Measurements from ENCODE around the gene MGLL. TPM values are rescaled to one million over a fixed set of nuclear protein-coding genes. Genes with fewer than 3 reads are reported as not detected.

Gene MGLL
- total RNA-seq, 1 experiment from 2014 or later, result 6.8 TPM

DNA sequence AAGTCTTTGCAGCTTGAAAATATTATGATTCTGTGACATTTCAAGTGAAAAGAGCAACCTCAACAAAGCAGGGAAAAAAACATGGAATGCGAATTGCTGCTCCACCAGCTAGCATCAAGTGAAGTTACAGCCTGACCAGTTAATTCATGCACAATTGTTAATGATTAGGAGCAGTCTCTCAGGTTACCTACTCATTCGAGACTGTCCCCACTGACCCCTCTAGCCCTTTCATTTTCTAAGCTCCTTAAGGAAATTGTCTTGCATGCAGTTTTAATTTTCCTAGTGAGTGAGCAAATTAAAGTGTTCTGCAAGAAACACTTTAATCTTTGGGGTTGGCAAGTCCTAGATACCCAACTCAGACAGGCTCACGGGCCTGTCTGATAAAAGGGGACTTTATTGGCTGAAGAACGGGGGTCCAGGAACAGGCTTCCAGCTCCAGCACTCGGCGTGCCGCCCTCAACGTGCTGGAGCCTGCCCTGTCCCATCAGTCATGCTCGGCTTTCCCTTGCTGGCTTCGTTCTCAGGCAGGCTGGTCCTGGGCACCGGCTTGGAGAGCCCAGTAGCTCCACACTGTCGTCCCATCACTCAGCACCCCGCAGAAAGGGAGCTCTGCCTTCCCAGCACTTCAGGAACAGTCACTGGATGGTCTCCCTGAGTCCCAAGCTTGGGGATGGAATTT is 175.0 kb downstream of the MGLL start:
- ATAC-seq (no peak), DNase-seq (ENCODE audit: low read depth, low spot score) (no peak)
- H3K4me1 ChIP-seq (ENCODE audit: control insufficient read depth in 1 of 2, insufficient read depth in 2 of 2, low read length in 2 of 2), result no peaks in the 10 kb centered on the region
- no peak overlapping the region for H3K27ac ChIP-seq (ENCODE audit: low read depth, low read length)
- no peak overlapping the region for H2AFZ ChIP-seq (ENCODE audit: low read depth, low read length, poor library complexity, severe bottlenecking)
- intact Hi-C loops (cut with micrococcal nuclease), result no loop called here
- no peaks in the 10 kb centered on the region for H4K20me1 ChIP-seq (ENCODE audit: insufficient read depth)
- ChIA-PET RAD21 (ENCODE audit: low non-redundant PET in 1 of 2, low total read pairs in 2 of 2, uncharacterized antibody in 2 of 2, unreplicated experiment in 2 of 2) (no interaction called here), POLR2A (no interaction called here), CTCF (no interaction called here)
- no TSS peak for BruUV-seq (replicated peaks)
- H3K9me2 ChIP-seq (ENCODE audit: insufficient read depth), result no peaks in the 10 kb centered on the region
- H3K9ac ChIP-seq (ENCODE audit: low read length), result no peak overlapping the region
- H3K4me3 ChIP-seq (replicated peaks in 1 of 2; ENCODE audit: low read depth in 1 of 2, low read length in 2 of 2), result no peak overlapping the region
- H3K27me3 ChIP-seq (ENCODE audit: insufficient read depth, low read length), result no peaks in the 10 kb centered on the region
- H3K4me2 ChIP-seq (ENCODE audit: low read length), result no peak overlapping the region
- TF ChIP-seq ZFX (IDR thresholded peaks at IDR 0.05) (no peak), EZH2 (IDR thresholded peaks at IDR 0.05) (no peak), ZNF274 (IDR thresholded peaks at IDR 0.05; ENCODE audit: low read depth, low read length) (no peak), ELF1 (IDR thresholded peaks at IDR 0.05; ENCODE audit: borderline replicate concordance, low read depth) (no peak), RAD21 (IDR thresholded peaks at IDR 0.05; ENCODE audit: low read depth) (no peak), MAX (IDR thresholded peaks at IDR 0.05) (no peak), YY1 (IDR thresholded peaks at IDR 0.05; ENCODE audit: extremely low read depth, insufficient replicate concordance, low read depth, low read length) (no peak), CBX3 (IDR thresholded peaks at IDR 0.05; ENCODE audit: low read depth) (no peak), FOSL1 (IDR thresholded peaks at IDR 0.05; ENCODE audit: low read depth) (no peak), SIN3A (IDR thresholded peaks at IDR 0.05; ENCODE audit: low read depth) (no peak), TCF7L2 (IDR thresholded peaks at IDR 0.05; ENCODE audit: borderline replicate concordance, extremely low read depth, insufficient read depth, insufficient read length) (no peak), POLR2AphosphoS5 (IDR thresholded peaks at IDR 0.05; ENCODE audit: low read depth, low read length) (no peak), ZBTB33 (IDR thresholded peaks at IDR 0.05; ENCODE audit: extremely low read depth, insufficient replicate concordance, low read length) (no peak), JUND (IDR thresholded peaks at IDR 0.05) (no peak), SP1 (IDR thresholded peaks at IDR 0.05; ENCODE audit: low read depth) (no peak)
- TF ChIP-seq, protein P1, sequence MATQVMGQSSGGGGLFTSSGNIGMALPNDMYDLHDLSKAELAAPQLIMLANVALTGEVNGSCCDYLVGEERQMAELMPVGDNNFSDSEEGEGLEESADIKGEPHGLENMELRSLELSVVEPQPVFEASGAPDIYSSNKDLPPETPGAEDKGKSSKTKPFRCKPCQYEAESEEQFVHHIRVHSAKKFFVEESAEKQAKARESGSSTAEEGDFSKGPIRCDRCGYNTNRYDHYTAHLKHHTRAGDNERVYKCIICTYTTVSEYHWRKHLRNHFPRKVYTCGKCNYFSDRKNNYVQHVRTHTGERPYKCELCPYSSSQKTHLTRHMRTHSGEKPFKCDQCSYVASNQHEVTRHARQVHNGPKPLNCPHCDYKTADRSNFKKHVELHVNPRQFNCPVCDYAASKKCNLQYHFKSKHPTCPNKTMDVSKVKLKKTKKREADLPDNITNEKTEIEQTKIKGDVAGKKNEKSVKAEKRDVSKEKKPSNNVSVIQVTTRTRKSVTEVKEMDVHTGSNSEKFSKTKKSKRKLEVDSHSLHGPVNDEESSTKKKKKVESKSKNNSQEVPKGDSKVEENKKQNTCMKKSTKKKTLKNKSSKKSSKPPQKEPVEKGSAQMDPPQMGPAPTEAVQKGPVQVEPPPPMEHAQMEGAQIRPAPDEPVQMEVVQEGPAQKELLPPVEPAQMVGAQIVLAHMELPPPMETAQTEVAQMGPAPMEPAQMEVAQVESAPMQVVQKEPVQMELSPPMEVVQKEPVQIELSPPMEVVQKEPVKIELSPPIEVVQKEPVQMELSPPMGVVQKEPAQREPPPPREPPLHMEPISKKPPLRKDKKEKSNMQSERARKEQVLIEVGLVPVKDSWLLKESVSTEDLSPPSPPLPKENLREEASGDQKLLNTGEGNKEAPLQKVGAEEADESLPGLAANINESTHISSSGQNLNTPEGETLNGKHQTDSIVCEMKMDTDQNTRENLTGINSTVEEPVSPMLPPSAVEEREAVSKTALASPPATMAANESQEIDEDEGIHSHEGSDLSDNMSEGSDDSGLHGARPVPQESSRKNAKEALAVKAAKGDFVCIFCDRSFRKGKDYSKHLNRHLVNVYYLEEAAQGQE (IDR thresholded peaks at IDR 0.05; ENCODE audit: low read depth), result no peak
- TF ChIP-seq, protein P2, sequence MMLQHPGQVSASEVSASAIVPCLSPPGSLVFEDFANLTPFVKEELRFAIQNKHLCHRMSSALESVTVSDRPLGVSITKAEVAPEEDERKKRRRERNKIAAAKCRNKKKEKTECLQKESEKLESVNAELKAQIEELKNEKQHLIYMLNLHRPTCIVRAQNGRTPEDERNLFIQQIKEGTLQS (IDR thresholded peaks at IDR 0.05), result no peak
- H3K9me3 ChIP-seq (ENCODE audit: control insufficient read depth in 1 of 2, insufficient read depth in 1 of 2, low read depth in 1 of 2, low read length in 2 of 2), result no peaks in the 10 kb centered on the region
- no peaks in the 10 kb centered on the region for H3K36me3 ChIP-seq (ENCODE audit: control insufficient read depth in 1 of 2, insufficient read depth in 2 of 2, low read length in 2 of 2)
- H3K79me2 ChIP-seq (ENCODE audit: insufficient read depth, low read length), result no peaks in the 10 kb centered on the region
